Stomach (tissue), 4 donors: ENCODE data around the gene SYS1.

Experiments
- POLR2A ChIP-seq, 4 donors: fragments of 450-650 bp; IDR thresholded peaks; one replicate each; pipeline ENCODE4 v1.6.1; 2016; ENCODE audit warnings: antibody characterized with exemption in 4 of 4, control low read depth in 2 of 4, mild to moderate bottlenecking in 1 of 4, moderate library complexity in 1 of 4
- TF ChIP-seq, protein P1 (sequence below), 7 experiments: fragments of 450-650 bp in 4 of 7; fragments of 200-600 bp in 3 of 7; sonication (generic) in 3 of 7; IDR thresholded peaks; one replicate each; pipeline ENCODE4 v1.5.1; 2016 to 2019; ENCODE audit warnings: antibody characterized with exemption in 7 of 7, control low read depth in 2 of 7, mild to moderate bottlenecking in 1 of 7

DNA sequence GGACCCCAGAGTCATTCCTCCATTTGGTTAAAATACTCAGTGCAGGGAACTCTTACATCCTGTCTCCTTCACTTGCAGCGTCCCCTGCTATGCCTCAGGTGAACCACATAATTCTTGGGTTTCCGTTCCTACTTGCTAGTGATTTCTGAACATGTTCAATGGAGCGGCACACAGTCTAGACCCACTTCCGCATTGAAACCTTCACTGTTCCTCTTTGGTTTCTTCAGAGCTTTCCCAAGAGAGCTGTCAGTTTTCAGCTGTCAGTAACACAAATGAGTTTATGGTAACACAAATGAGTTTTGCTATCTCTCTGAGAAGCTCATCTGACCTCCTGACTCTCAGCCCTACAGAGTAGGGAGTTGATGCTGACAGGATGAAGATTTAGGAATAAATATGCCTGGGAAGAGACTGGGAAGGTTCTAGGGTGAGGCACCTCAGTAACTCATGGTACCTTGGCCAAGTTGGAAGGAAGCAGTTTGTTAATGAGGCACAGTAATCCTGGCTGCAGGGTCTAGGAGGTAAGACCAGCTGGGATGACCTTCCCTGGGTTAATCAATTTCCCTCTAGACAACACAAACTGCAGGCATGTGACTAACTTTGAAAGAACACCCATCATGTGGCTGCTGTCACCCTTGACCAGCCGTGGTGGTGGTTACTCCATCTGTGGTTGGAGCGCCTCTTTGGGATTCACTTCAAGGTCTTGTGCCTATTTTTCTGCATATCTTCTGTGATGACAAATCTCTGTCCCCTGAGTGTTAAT lies 5.4 kb downstream of the SYS1 start:
- TF ChIP-seq, protein P1, sequence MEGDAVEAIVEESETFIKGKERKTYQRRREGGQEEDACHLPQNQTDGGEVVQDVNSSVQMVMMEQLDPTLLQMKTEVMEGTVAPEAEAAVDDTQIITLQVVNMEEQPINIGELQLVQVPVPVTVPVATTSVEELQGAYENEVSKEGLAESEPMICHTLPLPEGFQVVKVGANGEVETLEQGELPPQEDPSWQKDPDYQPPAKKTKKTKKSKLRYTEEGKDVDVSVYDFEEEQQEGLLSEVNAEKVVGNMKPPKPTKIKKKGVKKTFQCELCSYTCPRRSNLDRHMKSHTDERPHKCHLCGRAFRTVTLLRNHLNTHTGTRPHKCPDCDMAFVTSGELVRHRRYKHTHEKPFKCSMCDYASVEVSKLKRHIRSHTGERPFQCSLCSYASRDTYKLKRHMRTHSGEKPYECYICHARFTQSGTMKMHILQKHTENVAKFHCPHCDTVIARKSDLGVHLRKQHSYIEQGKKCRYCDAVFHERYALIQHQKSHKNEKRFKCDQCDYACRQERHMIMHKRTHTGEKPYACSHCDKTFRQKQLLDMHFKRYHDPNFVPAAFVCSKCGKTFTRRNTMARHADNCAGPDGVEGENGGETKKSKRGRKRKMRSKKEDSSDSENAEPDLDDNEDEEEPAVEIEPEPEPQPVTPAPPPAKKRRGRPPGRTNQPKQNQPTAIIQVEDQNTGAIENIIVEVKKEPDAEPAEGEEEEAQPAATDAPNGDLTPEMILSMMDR (IDR thresholded peaks at IDR 0.05): no peak
- no peak for TF ChIP-seq POLR2A (IDR thresholded peaks at IDR 0.05)
